Neural cell (in vitro differentiated cells): ENCODE measurements around the gene SEPTIN7. TPM values are rescaled to one million over a fixed set of nuclear protein-coding genes. Genes with fewer than 3 reads are reported as not detected.

Experiments used
- H2AFZ ChIP-seq: fragments of 200-600, 300-800 bp; sonication (generic), shearing (Covaris generic); 2 replicates; pipeline ENCODE4 v1.6.0; 2014; ENCODE audit warnings: low read depth, mild to moderate bottlenecking, antibody characterized with exemption, low read length, moderate library complexity
- H3F3A ChIP-seq: fragments of 200-600 bp; shearing (Covaris generic); 2 replicates; pipeline ENCODE4 v1.6.1; 2016; ENCODE audit warnings: mild to moderate bottlenecking, moderate library complexity, mixed read lengths, antibody characterized with exemption, low read length; ENCODE audit not compliant: insufficient read depth, poor library complexity, severe bottlenecking
- H3K27ac ChIP-seq: fragments of 200-600, 300-800 bp; sonication (generic), shearing (Covaris generic); 2 replicates; pipeline ENCODE4 v1.5.1; 2014; ENCODE audit warnings: mild to moderate bottlenecking, low read length, moderate library complexity
- H3K27me3 ChIP-seq: fragments of 300-800, 200-600 bp; sonication (generic), shearing (Covaris generic); 2 replicates; pipeline ENCODE4 v1.6.0; 2014; ENCODE audit warnings: mild to moderate bottlenecking, low read depth, low read length, moderate library complexity; ENCODE audit not compliant: insufficient read depth
- H3K36me3 ChIP-seq: fragments of 300-800, 200-600 bp; sonication (generic), shearing (Covaris generic); 2 replicates; pipeline ENCODE4 v1.5.1; 2014; ENCODE audit warnings: mild to moderate bottlenecking, antibody characterized with exemption, low read length, moderate library complexity; ENCODE audit not compliant: insufficient read depth
- H3K4me2 ChIP-seq: fragments of 300-800, 200-600 bp; sonication (generic), shearing (Covaris generic); 2 replicates; pipeline ENCODE4 v1.6.0; 2014; ENCODE audit warnings: mild to moderate bottlenecking, low read length
- H3K4me3 ChIP-seq: fragments of 300-800, 200-600 bp; sonication (generic), shearing (Covaris generic); 2 replicates; pipeline ENCODE4 v1.5.1; 2014; ENCODE audit warnings: mild to moderate bottlenecking, low read length, moderate library complexity
- H3K79me2 ChIP-seq: fragments of 200-600 bp; shearing (Covaris generic); replicated peaks from 2 replicates; pipeline ENCODE4 v1.6.0; 2014; ENCODE audit warnings: mild to moderate bottlenecking, low read length, moderate library complexity; ENCODE audit not compliant: insufficient read depth
- H3K9ac ChIP-seq: fragments of 300-800, 200-600 bp; sonication (generic), shearing (Covaris generic); 2 replicates; pipeline ENCODE4 v1.6.1; 2016; ENCODE audit warnings: mild to moderate bottlenecking, low read length, mixed read lengths
- H3K9me2 ChIP-seq: fragments of 200-600 bp; shearing (Covaris generic); 2 replicates; pipeline ENCODE4 v1.6.1; 2016; ENCODE audit warnings: mild to moderate bottlenecking, low read length, mixed read lengths; ENCODE audit not compliant: insufficient read depth
- H3K9me3 ChIP-seq: fragments of 200-600, 300-800 bp; sonication (generic), shearing (Covaris generic); 2 replicates; pipeline ENCODE4 v1.6.1; 2016; ENCODE audit warnings: mild to moderate bottlenecking, mixed run types, low read length, moderate library complexity, mixed read lengths
- H4K20me1 ChIP-seq: fragments of 200-600 bp; shearing (Covaris generic); 2 replicates; pipeline ENCODE4 v1.6.1; 2016; ENCODE audit warnings: mild to moderate bottlenecking, mixed run types; ENCODE audit not compliant: insufficient read depth
- CTCF ChIP-seq: fragments of 450-650 bp; IDR thresholded peaks from 2 replicates; pipeline ENCODE4 v1.5.1; 2014; ENCODE audit warnings: antibody characterized with exemption, mild to moderate bottlenecking, moderate library complexity; ENCODE audit not compliant: poor library complexity, severe bottlenecking
- EP300 ChIP-seq: fragments of 450-650 bp; conservative IDR thresholded peaks from 2 replicates; pipeline ENCODE4 v1.6.1; 2014; ENCODE audit warnings: antibody characterized with exemption, mild to moderate bottlenecking, moderate library complexity; ENCODE audit not compliant: poor library complexity, severe bottlenecking
- EZH2 ChIP-seq: fragments of 200-600, 300-800 bp; shearing (Covaris generic), sonication (generic); IDR thresholded peaks from 2 replicates; pipeline ENCODE4 v1.6.1; 2014; ENCODE audit warnings: antibody characterized with exemption, low read length, borderline replicate concordance, mild to moderate bottlenecking; ENCODE audit not compliant: insufficient read depth, poor library complexity, severe bottlenecking
- MXI1 ChIP-seq: fragments of 450-650 bp; conservative IDR thresholded peaks from 2 replicates; pipeline ENCODE4 v1.6.1; 2014; ENCODE audit warnings: antibody characterized with exemption, mild to moderate bottlenecking; ENCODE audit not compliant: poor library complexity, severe bottlenecking
- POLR2AphosphoS5 ChIP-seq: IDR thresholded peaks from 2 replicates; pipeline ENCODE4 v1.6.1; 2012
- RAD21 ChIP-seq: fragments of 450-650 bp; conservative IDR thresholded peaks from 2 replicates; pipeline ENCODE4 v1.6.1; 2014; ENCODE audit warnings: antibody characterized with exemption, mild to moderate bottlenecking, moderate library complexity
- REST ChIP-seq: IDR thresholded peaks from 2 replicates; pipeline ENCODE4 v1.6.1; 2012; ENCODE audit warnings: borderline replicate concordance
- SMC3 ChIP-seq: fragments of 450-650 bp; conservative IDR thresholded peaks from 2 replicates; pipeline ENCODE4 v1.6.1; 2014; ENCODE audit warnings: antibody characterized with exemption, mild to moderate bottlenecking, moderate library complexity; ENCODE audit not compliant: poor library complexity
- TAF1 ChIP-seq: IDR thresholded peaks from 2 replicates; pipeline ENCODE4 v1.6.1; 2012; ENCODE audit warnings: low read depth
- polyA plus RNA-seq: library from polyadenylated mRNA; depleted of rRNA; stranded (reverse); fragments of >200 nt; gene quantifications from 2 replicates; pipeline ENCODE4 v1.2.3, GENCODE V29; 2014

The SEPTIN7 gene
- polyA plus RNA-seq, 1 donor from 2014 or later: 492 TPM

- no peak overlapping the region for H2AFZ ChIP-seq
- peaks cover 11% of the 10 kb centered on the region for H3K79me2 ChIP-seq
- H3K4me2 ChIP-seq: no peak overlapping the region
- H3K9ac ChIP-seq: no peak overlapping the region
- no peaks in the 10 kb centered on the region for H3F3A ChIP-seq
- H3K36me3 ChIP-seq: peaks cover 5% of the 10 kb centered on the region
- no peak overlapping the region for H3K27ac ChIP-seq
- no peaks in the 10 kb centered on the region for H4K20me1 ChIP-seq
- H3K9me3 ChIP-seq: no peaks in the 10 kb centered on the region
- no peaks in the 10 kb centered on the region for H3K27me3 ChIP-seq
- no peak for TF ChIP-seq REST
- no peak for TF ChIP-seq CTCF
- no peak for TF ChIP-seq TAF1
- TF ChIP-seq POLR2AphosphoS5: no peak
- TF ChIP-seq EP300: no peak
- TF ChIP-seq MXI1: no peak
- TF ChIP-seq EZH2: no peak
- TF ChIP-seq RAD21: no peak
- TF ChIP-seq SMC3: no peak
- H3K9me2 ChIP-seq: no peaks in the 10 kb centered on the region
- H3K4me3 ChIP-seq: no peak overlapping the region
Measured at GRCh38 chr7:35846816-35847412, 46.1 kb downstream of the SEPTIN7 start.

GRCh38 chr7:35848725-35849124 lies 47.9 kb downstream of the SEPTIN7 start:
- H3K9me3 ChIP-seq: no peaks in the 10 kb centered on the region
- no peak overlapping the region for H3K4me3 ChIP-seq
- H4K20me1 ChIP-seq: no peaks in the 10 kb centered on the region
- H3K36me3 ChIP-seq: peaks cover 5% of the 10 kb centered on the region
- no peak for TF ChIP-seq POLR2AphosphoS5
- no peak for TF ChIP-seq TAF1
- TF ChIP-seq EP300: no peak
- TF ChIP-seq EZH2: no peak
- no peak for TF ChIP-seq CTCF
- no peak for TF ChIP-seq MXI1
- no peak for TF ChIP-seq RAD21
- TF ChIP-seq SMC3: no peak
- no peak for TF ChIP-seq REST
- no peaks in the 10 kb centered on the region for H3F3A ChIP-seq
- no peak overlapping the region for H3K9ac ChIP-seq
- no peaks in the 10 kb centered on the region for H3K9me2 ChIP-seq
- no peak overlapping the region for H3K27ac ChIP-seq
- no peak overlapping the region for H2AFZ ChIP-seq
- H3K4me2 ChIP-seq: no peak overlapping the region
- H3K79me2 ChIP-seq: peaks cover 13% of the 10 kb centered on the region
- H3K27me3 ChIP-seq: no peaks in the 10 kb centered on the region
